Right renal pelvis (tissue), 4 donors: ENCODE results near the gene AKAP13. TPM values are rescaled to one million over a fixed set of nuclear protein-coding genes. Genes with fewer than 3 reads are reported as not detected.

Experiments used
- DNase-seq, 4 donors: peaks; one replicate each; pipeline ENCODE4 v3.0.0-alpha.2; 2013; ENCODE audit warnings: low read depth in 4 of 4, low spot score in 3 of 4, missing footprints in 1 of 4
- polyA plus RNA-seq, 4 donors: library from polyadenylated mRNA; unstranded; fragments of 120-200 nt; gene quantifications; one replicate each; pipeline ENCODE4 v1.2.1, GENCODE V29; 2013; ENCODE audit not compliant: insufficient read length in 4 of 4

Gene AKAP13
- polyA plus RNA-seq, 4 donors, result 78.8 to 89.4 (median 83.8) TPM

- no peak for DNase-seq
Measured at GRCh38 chr15:85381850-85382751, 1.7 kb downstream of the AKAP13 start.

GRCh38 chr15:85382942-85383341 lies 2.5 kb downstream of the AKAP13 start:
- no peak for DNase-seq

GRCh38 chr15:85383470-85384148 lies 3.2 kb downstream of the AKAP13 start:
- DNase-seq, result no peak

- DNase-seq, result no peak
Measured at GRCh38 chr15:85386261-85386660, 5.9 kb downstream of the AKAP13 start.

DNA sequence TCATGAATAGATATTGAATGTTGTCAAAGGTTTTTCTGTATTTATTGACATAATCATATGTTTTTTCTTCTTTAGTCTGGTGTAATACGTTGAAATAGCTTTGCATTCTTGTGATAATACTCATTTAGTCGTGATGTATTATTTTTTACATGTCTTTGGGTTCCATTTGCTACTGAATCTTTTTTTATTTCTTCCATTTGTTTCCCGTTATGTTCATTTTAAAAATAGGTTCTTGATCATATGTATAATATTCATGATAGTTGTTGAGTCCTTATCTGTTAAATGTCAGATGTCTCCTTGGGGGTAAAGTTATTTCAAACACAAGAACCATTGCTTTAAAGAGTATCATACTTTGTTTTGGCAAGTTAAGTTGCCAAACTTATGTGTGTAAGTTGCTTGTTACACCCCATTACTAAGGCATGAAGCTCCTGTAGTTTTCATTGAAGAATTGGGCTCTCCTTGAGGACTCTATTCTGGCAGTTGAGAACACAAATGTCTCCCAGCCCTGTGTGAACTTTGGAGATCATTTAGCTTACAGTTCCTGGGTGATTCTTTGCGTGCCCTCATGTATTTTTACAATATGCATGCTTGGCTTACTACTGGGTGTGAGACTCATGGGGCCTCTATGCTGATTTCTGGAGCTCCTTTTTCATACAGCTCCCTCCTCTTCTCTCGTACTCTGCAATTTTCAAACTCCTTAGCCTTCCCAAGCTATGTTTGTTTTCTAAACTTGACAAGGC lies 8.3 kb downstream of the AKAP13 start:
- no peak for DNase-seq

DNA sequence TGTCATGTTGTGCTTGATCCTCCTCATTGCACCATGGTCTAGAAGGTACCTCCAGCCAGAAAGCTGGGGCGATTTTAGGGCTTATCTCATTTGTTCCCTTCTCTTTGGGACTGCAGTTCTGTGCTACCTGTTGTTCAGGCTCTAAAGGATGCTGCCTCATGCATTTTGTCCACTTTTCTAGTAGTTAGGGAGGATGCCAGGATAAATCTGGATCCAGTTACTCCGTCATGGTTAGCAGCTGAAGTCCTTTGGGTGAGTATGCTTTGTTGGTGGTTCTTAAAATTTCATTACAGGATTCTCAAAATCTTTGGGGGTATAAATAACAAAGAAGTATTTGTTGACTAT lies 8.9 kb downstream of the AKAP13 start:
- no peak for DNase-seq

DNA sequence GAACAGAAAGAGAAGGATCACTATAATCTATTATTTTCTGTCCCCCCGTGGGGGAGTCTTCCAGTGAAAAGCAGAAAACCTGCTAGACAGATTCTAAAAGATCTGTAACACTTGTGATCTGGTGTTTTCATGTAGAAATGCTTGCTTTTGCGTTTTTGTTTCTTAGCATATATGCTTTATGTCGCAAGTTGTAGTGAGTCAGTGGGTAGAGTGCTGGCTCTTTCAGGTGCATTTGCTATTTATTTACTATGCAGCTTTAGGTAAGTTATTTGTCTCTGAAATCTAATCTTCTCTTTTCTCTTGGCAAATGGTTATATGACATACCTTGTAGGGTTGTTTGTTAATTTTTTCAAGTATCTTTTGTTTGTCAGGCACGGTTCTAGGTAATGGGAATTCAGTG lies 9.4 kb downstream of the AKAP13 start:
- DNase-seq, result no peak

DNA sequence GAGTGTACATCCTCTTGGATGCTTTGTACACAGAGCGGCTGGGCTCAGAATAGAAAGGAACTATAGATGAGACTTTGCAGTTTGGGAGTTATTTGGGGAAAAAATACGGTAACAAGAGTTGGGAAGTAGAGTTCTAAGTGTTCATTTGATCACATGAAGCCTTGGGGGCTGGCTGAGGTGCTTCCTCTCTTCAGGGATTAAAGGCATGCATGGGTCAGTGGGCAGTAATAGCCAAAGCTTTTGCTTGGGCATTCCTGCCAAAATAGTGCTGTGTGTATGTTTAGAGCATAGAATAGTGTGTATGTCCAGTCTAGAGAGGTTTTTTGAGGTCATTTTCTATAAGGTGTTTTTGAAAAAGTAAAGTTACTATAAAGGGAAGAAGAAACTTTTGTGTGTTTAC lies 12.8 kb downstream of the AKAP13 start:
- DNase-seq, result no peak

DNA sequence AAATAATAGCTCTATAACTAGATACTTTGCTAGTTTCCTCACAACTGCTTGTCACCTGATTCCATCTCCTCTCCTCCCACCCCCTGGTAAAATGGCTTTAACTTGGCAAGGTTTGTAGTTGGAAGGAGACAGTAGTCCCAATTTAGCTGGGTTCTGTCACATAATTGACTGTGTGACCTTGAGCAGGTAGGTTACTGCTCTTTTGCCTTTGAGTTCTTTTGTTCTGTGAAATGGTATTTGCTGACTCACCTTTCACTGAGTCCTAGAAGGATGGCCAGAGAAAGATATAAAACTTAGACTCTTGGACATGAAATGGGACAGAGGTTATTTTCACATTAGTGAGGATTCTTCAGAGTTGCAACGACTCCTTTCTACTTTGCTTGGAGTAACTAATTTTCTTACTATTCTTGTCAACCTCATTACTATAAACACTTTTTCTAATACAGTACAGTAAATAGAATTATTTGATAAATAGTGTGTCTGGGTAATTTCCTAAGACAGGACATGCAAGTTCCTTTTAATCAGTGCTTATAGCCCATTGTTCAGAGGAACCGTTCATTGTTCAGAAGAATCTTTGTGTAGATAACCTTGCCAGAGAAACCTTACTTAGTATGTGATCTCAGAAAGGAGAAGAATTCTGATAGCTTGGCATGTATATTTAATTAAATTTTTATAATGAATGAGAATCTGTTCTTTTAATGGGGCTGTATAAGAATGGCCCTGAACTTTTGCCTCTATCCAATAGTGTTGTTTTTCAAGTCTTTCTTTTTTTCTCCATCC lies 14.3 kb downstream of the AKAP13 start:
- no peak for DNase-seq

DNA sequence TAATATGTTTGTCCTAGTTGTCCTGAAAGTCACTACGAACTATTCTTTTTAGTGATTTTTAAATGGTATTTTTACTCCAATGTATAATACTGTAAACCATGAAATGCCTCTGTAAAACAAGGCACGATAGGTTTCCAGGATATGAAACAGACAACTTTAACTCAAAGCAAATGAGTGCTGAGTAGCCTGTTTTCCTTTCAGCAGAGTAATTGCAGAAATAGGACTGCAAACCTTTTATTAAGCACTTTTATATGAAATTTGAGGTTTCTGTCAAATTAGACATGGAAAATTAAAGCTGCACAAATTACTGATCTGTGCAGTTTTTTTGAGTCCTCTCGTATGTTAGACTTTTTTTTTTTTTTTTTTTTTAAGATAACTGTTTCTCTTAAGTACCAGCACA lies 16.2 kb downstream of the AKAP13 start:
- DNase-seq, result no peak

- DNase-seq, result no peak
Measured at GRCh38 chr15:85397151-85397550, 16.7 kb downstream of the AKAP13 start.

DNA sequence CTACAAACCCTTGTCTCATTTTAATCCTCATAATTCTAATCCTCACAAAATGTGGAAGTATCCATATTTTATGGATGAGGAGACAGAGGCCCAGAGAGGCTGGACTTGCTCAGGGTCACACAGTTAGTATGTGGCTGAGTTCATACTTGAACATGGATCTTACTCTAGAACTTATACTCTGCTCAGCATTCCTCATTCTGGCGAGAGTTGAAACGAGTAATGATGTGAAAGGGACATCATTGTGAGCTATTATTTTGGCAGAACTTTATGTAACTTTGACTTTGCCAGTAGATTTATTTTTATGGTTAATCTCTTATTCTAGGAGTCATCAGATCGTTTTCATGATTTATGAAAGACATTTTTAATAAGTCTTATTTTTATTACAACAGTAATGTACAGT lies 17.5 kb downstream of the AKAP13 start:
- no peak for DNase-seq

- DNase-seq, result no peak
Measured at GRCh38 chr15:85398822-85399221, 18.4 kb downstream of the AKAP13 start.

GRCh38 chr15:85399627-85400026 lies 19.2 kb downstream of the AKAP13 start:
- no peak for DNase-seq

DNA sequence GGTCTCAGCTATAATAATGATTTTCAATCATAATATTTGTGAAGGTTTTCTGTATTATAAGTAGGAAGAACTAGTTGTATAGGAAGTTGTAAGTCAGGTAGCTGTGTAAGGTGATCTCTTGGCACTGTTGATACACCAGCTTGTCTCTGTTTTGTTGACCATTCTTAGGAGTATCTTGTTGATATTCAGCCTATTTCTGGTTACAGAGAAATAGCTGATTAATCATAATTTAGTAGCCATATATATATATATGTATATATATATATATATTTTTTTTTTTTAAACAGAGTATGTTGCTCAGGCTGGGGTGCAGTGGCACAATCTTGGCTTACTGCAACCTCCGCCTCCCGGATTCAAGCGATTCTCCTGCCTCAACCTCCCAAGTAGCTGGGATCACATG lies 20.2 kb downstream of the AKAP13 start:
- no peak for DNase-seq

- DNase-seq, result no peak
Measured at GRCh38 chr15:85401108-85401774, 20.8 kb downstream of the AKAP13 start.

- DNase-seq, result no peak
Measured at GRCh38 chr15:85402195-85402881, 21.9 kb downstream of the AKAP13 start.

- no peak for DNase-seq
Measured at GRCh38 chr15:85403745-85404144, 23.3 kb downstream of the AKAP13 start.

DNA sequence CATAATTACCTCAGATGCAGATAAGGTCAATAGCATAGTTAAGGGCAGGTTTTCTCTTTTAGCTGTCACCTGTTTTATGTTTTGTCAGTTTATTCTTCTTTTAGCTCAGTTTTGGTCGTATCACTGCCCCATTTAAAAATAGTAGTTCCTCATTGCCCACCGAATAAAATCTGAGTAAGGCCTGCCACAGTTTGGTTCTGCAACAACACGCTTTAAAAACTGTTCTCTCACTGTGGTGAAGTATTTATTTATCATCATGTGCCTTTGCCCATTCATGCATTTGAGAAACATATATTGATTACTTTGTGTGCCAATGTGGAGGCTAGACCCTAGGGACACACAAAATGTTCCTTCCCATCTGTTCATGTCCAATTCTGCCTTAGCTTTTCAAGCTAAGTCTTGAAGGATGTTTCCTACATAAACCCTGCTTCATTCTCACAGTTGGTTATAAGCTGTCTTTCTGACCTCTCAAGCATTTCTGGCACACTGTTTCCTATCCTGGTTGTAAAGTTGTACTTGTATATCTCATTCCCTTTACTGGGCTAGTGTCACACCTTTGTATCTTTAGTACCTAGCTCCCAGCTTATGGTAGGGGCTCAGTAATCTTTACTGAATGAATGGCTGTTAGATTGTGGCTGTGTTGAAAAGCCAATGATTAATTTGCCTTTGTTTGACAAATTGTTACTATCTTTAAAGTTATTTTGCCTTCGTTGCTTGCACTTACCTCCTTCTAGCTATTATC lies 23.9 kb downstream of the AKAP13 start:
- DNase-seq, result no peak
